Left ventricle myocardium inferior (tissue), 1 donor: Measurements from ENCODE around the gene S1PR2. TPM values are rescaled to one million over a fixed set of nuclear protein-coding genes. Genes with fewer than 3 reads are reported as not detected.
A peak's percentile ranks its signal among the peaks of the same experiment; 100 is the strongest.

Source experiments
- DNase-seq: peaks from one replicate; pipeline ENCODE4 v3.0.0-alpha.2; 2020
- H3K27ac ChIP-seq: fragments of 200-600 bp; replicated peaks from 2 replicates; pipeline ENCODE4 v1.8.0; 2021
- H3K27me3 ChIP-seq: fragments of 200-600 bp; 2 replicates; pipeline ENCODE4 v1.8.0; 2021; ENCODE audit warnings: low read depth
- H3K36me3 ChIP-seq: fragments of 200-600 bp; 2 replicates; pipeline ENCODE4 v1.8.0; 2021
- H3K4me1 ChIP-seq: fragments of 200-600 bp; 2 replicates; pipeline ENCODE4 v1.8.0; 2021
- H3K4me3 ChIP-seq: fragments of 200-600 bp; 2 replicates; pipeline ENCODE4 v1.8.0; 2021; ENCODE audit warnings: mild to moderate bottlenecking, moderate library complexity
- H3K9me3 ChIP-seq: fragments of 200-600 bp; replicated peaks from 2 replicates; pipeline ENCODE4 v1.8.0; 2021
- intact Hi-C: fragments of 100-400 bp; cut with micrococcal nuclease; formaldehyde crosslinking; loops from one replicate; pipeline ENCODE4 v1.11.0; 2022
- total RNA-seq: library from RNA; stranded (reverse); fragmentation: NEBNext Ultra II Directional; extraction: Animal tissue kit (Norgen Biotek cat#: 25700); gene quantifications from one replicate; pipeline ENCODE4 v1.2.1, GENCODE V29; 2021
- TF ChIP-seq, protein P1 (sequence below): fragments of 200-600 bp; IDR thresholded peaks from 2 replicates; pipeline ENCODE4 v1.8.0; 2021; ENCODE audit warnings: antibody characterized with exemption, mild to moderate bottlenecking, borderline replicate concordance
- donor health status: DM: no; HTN: yes; CAD: no; lungs with severe emphysema.

Gene S1PR2
- total RNA-seq, 1 donor from 2014 or later: 3.5 TPM

DNA sequence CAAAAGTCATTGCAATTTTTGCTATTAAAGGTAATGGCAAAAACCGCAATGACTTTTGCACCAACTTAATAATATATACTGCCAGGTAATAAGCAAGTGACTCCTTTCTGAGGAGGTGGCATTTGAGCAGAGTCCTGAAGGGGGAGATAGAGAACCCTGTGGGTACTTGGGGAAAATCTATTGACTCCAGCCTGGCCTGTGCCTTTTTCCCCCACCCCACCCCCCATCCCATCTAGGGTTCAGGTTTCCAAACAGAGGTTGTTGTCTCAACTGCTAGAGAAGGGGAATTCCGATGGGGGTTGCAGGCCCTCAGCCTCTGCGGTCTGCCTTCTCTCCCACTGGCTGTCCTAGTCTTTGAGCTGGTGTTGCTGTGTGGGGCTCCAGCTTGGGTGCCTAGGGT is 11.5 kb downstream of the S1PR2 start:
- Histone ChIP-seq H3K36me3 (peaks cover 11% of the 10 kb centered on the region), H3K9me3 (no peaks in the 10 kb centered on the region), H3K27me3 (no peaks in the 10 kb centered on the region), H3K4me1 (peaks cover 7% of the 10 kb centered on the region), H3K4me3 (no peak overlapping the region), H3K27ac (no peak overlapping the region)
- intact Hi-C loops: no loop called here
- TF ChIP-seq, protein P1, sequence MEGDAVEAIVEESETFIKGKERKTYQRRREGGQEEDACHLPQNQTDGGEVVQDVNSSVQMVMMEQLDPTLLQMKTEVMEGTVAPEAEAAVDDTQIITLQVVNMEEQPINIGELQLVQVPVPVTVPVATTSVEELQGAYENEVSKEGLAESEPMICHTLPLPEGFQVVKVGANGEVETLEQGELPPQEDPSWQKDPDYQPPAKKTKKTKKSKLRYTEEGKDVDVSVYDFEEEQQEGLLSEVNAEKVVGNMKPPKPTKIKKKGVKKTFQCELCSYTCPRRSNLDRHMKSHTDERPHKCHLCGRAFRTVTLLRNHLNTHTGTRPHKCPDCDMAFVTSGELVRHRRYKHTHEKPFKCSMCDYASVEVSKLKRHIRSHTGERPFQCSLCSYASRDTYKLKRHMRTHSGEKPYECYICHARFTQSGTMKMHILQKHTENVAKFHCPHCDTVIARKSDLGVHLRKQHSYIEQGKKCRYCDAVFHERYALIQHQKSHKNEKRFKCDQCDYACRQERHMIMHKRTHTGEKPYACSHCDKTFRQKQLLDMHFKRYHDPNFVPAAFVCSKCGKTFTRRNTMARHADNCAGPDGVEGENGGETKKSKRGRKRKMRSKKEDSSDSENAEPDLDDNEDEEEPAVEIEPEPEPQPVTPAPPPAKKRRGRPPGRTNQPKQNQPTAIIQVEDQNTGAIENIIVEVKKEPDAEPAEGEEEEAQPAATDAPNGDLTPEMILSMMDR: peak; percentile 16
- no peak for DNase-seq

DNA sequence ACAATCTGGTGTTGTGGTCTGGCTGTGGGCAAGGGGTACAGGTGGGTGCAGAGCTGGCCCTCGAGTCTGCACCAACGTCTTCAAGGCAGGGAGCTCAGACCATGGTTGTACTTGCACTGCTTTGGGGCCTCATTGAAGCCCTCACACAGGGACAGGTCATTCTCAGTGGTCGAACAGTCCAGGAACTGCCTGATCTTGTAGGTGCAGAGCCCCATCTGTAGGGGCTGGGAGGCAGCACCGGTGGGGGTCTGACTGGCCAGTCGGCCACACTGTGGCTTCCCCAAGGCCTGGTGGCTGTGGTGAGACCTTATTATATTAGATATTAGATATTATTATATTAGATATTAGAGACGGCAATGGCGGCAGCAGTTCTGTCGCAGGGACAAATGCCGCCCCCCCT is 14.0 kb downstream of the S1PR2 start:
- H3K36me3 ChIP-seq: no peaks in the 10 kb centered on the region
- no peak overlapping the region for H3K27ac ChIP-seq
- DNase-seq: no peak
- TF ChIP-seq, protein P1: no peak
- H3K4me3 ChIP-seq: no peak overlapping the region
- intact Hi-C loops: no loop called here
- H3K27me3 ChIP-seq: no peaks in the 10 kb centered on the region
- peaks cover 7% of the 10 kb centered on the region for H3K4me1 ChIP-seq
- H3K9me3 ChIP-seq: no peaks in the 10 kb centered on the region

DNA sequence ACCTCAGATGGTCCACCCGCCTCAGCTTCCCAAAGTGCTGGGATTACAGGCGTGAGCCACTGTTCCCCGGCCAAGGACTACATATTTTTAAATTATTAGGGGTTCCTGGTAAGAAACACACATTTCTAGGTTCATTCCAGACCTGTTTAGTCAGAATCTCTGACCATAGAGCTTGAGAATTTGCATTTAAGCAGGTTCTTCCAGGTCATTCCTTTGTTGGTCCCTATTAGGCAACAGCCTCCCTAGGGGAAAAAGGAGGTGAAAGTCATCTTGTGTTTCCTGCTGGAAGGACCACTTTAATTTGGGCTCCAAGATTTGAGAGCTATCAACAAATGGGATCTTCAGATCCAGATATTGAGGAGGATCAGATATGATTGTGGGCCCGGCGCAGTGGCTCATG is 16.3 kb downstream of the S1PR2 start:
- DNase-seq: no peak
- no peaks in the 10 kb centered on the region for H3K36me3 ChIP-seq
- H3K4me1 ChIP-seq: no peaks in the 10 kb centered on the region
- H3K4me3 ChIP-seq: no peak overlapping the region
- TF ChIP-seq, protein P1: no peak
- no peak overlapping the region for H3K27ac ChIP-seq
- H3K27me3 ChIP-seq: no peaks in the 10 kb centered on the region
- H3K9me3 ChIP-seq: no peaks in the 10 kb centered on the region
- intact Hi-C loops: no loop called here

DNA sequence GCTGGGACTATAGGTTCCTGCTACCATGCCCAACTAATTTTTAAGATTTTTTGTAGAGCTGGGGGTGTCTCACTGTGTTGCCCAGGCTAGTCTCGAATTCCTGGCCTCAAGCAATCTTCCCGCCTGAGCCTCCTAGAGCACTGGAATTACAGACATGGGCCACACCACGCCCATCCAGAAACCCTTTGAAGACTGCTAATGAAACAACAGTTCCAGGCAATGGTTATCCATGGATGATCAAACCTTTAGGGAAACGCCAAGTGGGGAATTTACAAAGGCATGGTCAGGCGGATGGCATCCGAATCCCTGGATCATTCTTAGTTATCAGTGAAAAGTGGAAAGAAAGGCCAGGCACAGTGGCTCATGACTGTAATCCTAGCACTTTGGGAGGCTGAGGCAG is 19.4 kb downstream of the S1PR2 start:
- TF ChIP-seq, protein P1: no peak
- no peak overlapping the region for H3K4me3 ChIP-seq
- no peaks in the 10 kb centered on the region for H3K27me3 ChIP-seq
- peaks cover 6% of the 10 kb centered on the region for H3K9me3 ChIP-seq
- intact Hi-C loops: no loop called here
- DNase-seq: no peak
- no peak overlapping the region for H3K27ac ChIP-seq
- no peaks in the 10 kb centered on the region for H3K36me3 ChIP-seq
- H3K4me1 ChIP-seq: no peaks in the 10 kb centered on the region

DNA sequence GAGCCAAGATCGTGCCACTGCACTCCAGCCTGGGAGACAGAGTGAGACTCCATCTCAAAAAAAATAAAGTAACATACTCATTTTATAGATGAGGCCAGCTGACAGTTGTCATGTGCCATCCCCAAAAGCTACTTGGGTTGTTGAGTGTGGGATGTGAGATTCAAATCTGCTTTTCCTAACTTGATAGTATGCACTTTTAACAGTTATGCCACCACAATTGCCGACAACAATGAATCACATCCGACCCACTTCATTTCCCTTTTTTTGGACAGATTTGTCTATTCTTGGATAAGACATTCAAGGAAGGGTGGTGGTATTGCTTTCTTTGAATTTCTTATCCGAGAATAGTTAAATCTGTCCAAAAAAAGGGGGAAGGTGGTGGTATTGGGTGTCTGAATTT is 20.1 kb downstream of the S1PR2 start:
- Histone ChIP-seq H3K4me3 (no peak overlapping the region), H3K9me3 (peaks cover 6% of the 10 kb centered on the region), H3K27me3 (no peaks in the 10 kb centered on the region), H3K4me1 (no peaks in the 10 kb centered on the region), H3K27ac (no peak overlapping the region), H3K36me3 (no peaks in the 10 kb centered on the region)
- intact Hi-C loops: no loop called here
- TF ChIP-seq, protein P1: no peak
- no peak for DNase-seq

DNA sequence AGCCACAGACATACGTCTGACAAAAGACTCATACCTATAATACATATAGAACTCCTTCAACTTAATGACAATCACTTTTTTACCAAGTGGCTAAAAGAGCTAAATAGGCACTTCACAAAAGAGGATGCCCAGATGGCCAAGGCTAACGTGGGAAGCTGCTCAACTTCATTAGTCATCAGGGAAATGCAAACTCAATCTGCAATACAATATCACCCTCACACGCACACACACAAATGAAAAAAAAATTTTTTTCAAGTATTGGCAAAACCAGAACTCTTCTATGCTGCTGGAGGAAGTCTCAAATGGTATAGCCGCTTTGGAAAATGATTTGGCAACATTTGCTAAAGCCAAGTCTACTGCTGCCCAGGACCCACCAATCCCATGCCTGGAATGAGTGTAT is 21.8 kb downstream of the S1PR2 start:
- Histone ChIP-seq H3K4me1 (no peaks in the 10 kb centered on the region), H3K4me3 (no peak overlapping the region), H3K27ac (no peak overlapping the region), H3K36me3 (no peaks in the 10 kb centered on the region), H3K27me3 (no peaks in the 10 kb centered on the region), H3K9me3 (peaks cover 6% of the 10 kb centered on the region)
- TF ChIP-seq, protein P1: no peak
- DNase-seq: no peak
- intact Hi-C loops: no loop called here
